Astrocyte of the hippocampus (primary cell): ENCODE measurements around the gene SPATA19.

Experiments
- DNase-seq: peaks from one replicate; pipeline ENCODE4 v3.0.0; 2011; ENCODE audit warnings: low read depth, low spot score

Gene SPATA19

GRCh38 chr11:133835593-133836548, 9.4 kb downstream of the SPATA19 start:
- no peak for DNase-seq

GRCh38 chr11:133834682-133835592, 10.4 kb downstream of the SPATA19 start:
- DNase-seq = peak; percentile 80

- DNase-seq = no peak
Measured at GRCh38 chr11:133833898-133834681, 11.2 kb downstream of the SPATA19 start.

- no peak for DNase-seq
Measured at GRCh38 chr11:133832991-133833897, 12.1 kb downstream of the SPATA19 start.

GRCh38 chr11:133832096-133832990, 13.0 kb downstream of the SPATA19 start:
- no peak for DNase-seq

GRCh38 chr11:133830931-133831907, 14.1 kb downstream of the SPATA19 start:
- no peak for DNase-seq

GRCh38 chr11:133829566-133829965, 15.7 kb downstream of the SPATA19 start:
- DNase-seq = no peak

GRCh38 chr11:133828871-133829270, 16.4 kb downstream of the SPATA19 start:
- DNase-seq = no peak

- DNase-seq = no peak
Measured at GRCh38 chr11:133827556-133827955, 17.8 kb downstream of the SPATA19 start.

- no peak for DNase-seq
Measured at GRCh38 chr11:133826866-133827265, 18.4 kb downstream of the SPATA19 start.

- no peak for DNase-seq
Measured at GRCh38 chr11:133825666-133826065, 19.6 kb downstream of the SPATA19 start.

GRCh38 chr11:133825156-133825555, 20.2 kb downstream of the SPATA19 start:
- DNase-seq = no peak

GRCh38 chr11:133824593-133824992, 20.7 kb downstream of the SPATA19 start:
- DNase-seq = no peak

- DNase-seq = no peak
Measured at GRCh38 chr11:133823614-133824013, 21.7 kb downstream of the SPATA19 start.

GRCh38 chr11:133823211-133823610, 22.1 kb downstream of the SPATA19 start:
- DNase-seq = no peak

GRCh38 chr11:133821776-133822175, 23.5 kb downstream of the SPATA19 start:
- DNase-seq = peak; percentile 79

- no peak for DNase-seq
Measured at GRCh38 chr11:133819746-133820315, 25.5 kb downstream of the SPATA19 start.

- DNase-seq = no peak
Measured at GRCh38 chr11:133819114-133819513, 26.2 kb downstream of the SPATA19 start.
